Renal cortical epithelial cell (primary cell): ENCODE results near the gene ZBTB45. TPM values are rescaled to one million over a fixed set of nuclear protein-coding genes. Genes with fewer than 3 reads are reported as not detected.
"Not testable (repeated sequence)": the region's sequence is repeated elsewhere in the genome, so short reads cannot be mapped to it uniquely, and the experiment has no call there.

Experiments
- DNase-seq: peaks from one replicate; pipeline ENCODE4 v3.0.0-alpha.2; 2011; ENCODE audit warnings: low read depth
- total RNA-seq: library from RNA; depleted of rRNA; stranded (reverse); fragments of >200 nt; gene quantifications from 2 replicates; pipeline ENCODE4 v1.2.3, GENCODE V29; 2014

The ZBTB45 gene
- total RNA-seq, 1 donor from 2014 or later = 10.2 TPM

DNA sequence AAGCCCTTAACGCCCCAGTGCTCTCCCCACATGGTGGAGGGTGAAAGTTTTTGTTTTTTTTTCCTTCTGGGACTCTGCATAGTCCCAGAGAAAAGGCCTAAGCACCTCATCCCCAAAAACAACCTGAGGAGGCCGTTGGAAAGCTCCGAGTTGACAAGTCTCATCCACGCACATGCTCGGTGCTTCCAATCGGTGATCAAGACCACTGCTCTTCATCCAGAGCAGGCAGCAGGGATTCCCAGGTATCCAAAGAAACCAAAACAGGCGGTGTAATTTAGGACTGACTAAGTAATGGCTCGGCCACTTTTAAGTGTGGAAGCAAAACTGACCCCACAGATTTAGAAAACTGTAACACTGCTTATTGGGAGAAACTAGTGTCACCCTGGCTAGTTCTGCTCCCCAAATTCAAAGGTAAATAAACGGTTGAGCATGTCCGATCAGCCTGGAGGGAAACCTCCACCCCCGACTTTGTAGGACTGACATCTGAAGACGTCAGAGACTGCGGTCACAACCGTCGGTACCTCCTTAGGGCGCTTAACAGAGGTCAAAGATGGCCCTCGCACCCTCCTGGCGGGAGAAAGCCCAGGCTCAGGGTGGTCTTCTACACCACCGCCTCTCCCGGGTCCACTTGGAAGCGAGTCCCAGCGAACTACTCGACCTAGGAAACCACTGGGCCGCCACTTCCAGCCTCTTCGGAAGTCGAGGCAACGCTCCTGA lies 44.5 kb downstream of the ZBTB45 start:
- DNase-seq = no peak

DNA sequence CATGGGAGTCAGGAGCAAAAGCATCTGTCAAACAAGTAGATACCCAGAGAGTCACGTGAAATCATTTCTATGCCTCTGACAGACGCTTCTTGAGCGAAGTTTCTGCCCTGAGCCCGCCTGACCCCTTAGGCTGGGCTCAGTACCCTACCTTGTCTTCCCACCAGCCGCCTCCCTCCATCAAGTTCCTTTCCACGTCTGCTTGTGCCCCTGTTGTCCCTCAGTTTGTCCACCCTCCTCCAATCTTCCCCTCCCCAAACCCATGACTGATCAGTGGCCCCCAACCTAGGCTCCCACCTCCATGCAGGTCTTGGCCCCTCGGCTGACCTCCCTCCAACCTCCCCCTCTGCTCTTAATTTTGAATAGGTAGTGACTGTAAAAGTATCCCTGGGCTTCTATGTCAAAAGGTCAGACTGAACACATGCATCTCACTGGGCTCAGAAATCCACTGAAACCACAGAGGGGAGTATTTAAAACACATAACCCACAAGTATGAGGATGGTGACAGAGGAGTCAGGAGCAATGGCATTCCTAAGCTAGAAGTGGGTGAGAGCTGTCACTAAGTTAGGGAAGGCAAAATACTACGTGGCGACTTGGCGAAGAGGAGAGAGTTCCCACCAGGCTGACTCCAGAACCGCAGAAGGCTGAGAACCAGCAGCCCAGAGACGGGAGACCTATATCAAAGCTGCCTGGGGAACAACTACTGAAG lies 45.2 kb downstream of the ZBTB45 start:
- peak; percentile 49 for DNase-seq

DNA sequence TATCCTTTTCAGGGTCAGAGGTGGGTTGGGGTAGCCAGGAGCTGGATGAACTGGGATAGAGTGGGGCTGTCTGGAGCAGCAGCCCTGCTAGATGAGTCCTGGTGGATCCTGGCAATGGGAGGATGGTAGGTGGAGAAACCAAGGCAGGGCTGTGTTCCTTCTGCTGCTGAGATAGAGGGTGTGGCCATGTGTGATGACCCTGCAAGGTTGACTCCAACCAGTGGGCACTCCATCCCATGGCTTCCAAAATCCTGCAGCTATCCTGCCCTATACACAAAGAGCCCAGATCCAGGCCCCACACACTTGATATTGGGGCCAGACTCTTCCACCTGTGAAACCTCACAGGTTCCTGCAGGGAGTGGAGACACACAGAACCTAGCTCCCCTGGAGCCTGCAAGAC lies 45.8 kb downstream of the ZBTB45 start:
- DNase-seq = no peak

DNA sequence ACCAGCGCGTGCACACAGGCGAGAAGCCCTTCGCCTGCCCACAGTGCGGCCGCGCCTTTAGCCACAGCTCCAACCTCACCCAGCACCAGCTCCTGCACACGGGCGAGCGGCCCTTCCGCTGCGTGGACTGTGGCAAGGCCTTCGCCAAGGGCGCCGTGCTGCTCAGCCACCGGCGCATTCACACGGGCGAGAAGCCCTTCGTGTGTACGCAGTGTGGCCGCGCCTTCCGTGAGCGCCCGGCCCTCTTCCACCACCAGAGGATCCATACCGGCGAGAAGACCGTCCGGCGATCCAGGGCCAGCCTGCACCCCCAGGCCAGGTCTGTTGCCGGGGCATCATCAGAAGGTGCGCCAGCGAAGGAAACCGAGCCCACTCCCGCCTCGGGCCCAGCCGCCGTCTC lies 47.9 kb downstream of the ZBTB45 start:
- no peak for DNase-seq

DNA sequence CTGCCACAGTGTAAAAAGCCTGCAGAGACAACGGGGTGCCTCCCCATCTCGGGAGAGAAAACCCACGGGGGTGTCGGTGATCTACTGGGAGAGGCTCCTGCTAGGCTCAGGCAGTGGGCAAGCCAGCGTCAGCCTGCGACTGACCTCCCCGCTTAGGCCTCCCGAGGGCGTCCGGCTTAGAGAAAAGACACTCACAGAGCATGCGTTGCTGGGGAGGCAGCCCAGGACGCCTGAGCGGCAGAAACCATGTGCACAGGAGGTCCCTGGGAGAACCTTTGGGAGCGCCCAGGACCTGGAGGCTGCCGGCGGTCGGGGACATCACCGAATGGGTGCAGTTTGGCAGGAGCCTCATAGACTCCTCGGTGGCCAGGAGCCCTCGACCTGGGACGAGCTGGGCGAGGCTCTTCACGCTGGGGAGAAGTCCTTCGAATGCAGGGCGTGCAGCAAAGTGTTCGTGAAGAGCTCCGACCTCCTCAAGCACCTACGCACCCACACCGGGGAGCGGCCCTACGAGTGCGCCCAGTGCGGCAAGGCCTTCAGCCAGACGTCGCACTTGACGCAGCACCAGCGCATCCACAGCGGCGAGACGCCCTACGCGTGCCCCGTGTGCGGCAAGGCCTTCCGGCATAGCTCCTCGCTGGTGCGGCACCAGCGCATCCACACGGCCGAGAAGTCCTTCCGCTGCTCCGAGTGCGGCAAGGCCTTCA lies 48.6 kb downstream of the ZBTB45 start:
- not testable (repeated sequence) for DNase-seq

DNA sequence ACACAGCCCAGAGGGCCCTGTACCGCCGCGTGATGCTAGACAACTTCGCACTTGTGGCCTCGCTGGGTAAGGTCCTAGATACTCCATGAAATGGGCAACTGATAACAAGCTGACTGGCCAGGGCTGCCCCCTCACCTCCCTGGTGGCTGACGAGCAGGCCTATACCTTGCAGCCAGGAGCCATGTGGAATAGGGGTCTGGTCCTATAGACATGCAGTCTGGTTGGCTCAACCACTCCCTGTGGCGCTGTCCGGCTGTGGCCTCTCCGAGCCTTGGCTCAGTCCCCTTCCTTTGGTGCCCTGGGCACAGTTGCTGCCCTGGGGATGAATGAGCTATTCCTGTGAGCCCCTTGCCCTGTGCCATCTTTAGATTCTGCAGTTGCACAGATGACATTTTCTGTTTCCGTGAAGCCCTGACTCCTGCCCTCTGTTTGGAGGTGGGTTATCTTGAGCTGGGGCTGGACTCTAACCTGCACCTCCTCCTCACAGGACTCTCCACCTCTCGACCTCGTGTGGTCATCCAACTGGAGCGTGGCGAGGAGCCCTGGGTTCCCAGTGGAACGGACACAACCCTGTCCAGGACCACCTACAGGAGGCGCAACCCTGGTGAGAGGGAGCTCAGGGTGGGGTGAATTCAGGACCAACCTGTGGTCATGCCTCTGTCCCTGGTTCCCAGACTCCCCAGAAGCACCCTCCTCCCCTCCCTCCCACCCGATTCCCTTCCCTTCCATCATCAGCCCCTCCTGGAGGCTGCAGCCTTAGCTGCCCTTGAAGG lies 50.2 kb downstream of the ZBTB45 start:
- DNase-seq = no peak

DNA sequence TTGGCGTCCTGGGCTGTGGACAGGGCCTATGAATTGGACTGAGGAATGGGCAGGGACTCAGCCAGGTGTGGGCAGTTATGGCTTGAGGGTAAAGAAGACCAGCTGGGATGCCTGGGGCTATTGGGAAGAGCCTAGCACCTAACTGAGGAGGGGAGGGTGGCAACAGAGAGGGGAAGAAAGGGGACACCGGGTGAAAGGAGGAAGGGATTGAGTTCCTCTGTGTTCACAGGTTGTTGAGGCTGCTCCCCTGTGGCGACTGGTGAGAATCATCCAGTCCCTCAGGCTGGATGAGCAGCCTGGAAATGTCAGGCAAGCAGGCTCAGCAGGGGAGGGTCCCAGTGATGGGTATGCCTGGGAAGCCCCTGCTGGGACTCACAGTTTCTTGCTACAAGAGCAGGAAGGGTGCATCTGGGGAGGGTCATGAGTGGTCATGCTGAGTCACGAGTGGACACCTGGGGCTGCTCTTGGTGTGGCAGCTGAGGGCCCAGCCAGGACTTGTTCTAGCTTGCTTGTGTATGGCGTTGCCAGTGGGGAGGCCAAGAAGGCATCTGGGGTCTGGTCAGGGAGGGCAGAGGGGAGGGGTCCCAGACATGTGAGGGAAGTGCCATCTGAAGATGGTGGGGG lies 51.3 kb downstream of the ZBTB45 start:
- no peak for DNase-seq

DNA sequence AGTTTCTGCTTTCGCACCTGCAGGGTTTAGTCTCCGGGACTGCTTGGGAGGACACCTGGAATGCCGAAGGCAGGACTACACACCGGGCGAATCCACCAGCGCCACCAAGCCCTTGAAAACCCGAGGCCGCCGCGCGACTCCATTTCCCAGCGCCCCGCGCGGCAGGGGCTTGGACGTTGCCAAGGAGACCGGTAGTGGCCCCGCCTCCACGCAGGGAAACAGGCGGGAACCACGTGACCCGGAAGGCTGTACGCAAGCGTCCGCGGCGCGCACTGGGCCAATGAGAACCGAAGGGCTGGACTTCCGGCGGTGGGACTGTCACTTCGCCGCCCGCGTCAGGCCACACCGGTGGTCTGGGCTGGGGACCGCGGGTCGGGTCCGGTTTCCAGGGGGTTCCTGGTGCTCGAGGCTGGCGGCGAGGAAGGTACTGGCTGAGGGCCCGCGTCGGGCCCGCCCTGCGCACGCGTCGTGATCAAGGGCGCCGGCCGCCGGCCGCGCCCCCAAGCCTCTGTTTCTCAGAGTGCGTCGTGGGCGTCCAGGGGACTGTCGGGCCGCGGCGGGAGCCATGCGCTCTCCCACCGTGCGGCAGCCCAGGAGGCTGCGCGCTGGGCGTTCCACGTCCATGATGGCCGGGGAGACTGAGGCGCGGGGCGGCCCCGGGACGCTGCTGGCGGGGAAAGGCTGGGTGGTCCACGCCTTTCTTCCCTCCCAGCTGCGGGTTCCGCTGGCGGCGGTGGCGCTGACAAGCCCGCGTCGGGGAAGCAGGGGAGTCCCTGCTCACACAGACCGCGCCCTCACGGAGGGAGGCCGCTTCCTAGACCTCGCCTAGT lies 52.6 kb downstream of the ZBTB45 start, which contains the start of gene ZNF324:
TSS of gene ZNF324 (plus strand) at position 321 of the 830 bp plus-strand sequence. CDS start 2,106 bp downstream, outside the sequence.
- peak; percentile 88 for DNase-seq

DNA sequence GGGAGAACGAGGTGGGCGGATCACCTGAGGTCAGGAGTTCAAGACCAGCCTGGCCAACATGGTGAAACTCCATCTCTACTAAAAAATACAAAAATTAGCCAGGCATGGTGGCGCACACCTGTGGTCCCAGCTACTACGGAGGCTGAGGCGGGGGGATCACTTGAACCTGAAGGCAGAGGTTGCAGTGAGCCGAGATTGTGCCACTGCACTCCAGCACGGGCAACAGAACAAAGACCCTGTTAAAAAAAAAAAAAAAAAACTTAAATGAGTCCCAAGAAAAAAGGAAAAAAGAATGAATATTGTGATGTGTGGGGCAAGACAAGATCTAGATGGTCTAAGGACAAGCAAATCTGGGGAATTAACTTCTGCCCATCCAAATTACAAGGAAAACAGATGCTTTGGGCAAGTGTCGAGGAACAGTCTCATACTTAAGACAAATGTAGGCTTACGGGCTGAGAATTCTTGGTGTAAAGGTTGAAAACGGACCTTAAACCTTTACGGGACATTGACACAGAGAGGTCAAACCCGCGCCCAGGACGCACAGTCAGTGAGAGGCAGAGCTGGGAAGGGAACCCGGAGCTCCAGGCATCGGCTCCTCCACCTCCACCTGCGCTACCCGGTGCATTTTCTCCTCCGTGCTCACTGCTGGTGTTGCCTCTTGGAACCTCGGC lies 53.4 kb downstream of the ZBTB45 start:
- DNase-seq = no peak

Other genes with a start within 250 kb of the ZBTB45 start
- gene ZNF8, start 240.9 kb downstream of the ZBTB45 start, total RNA-seq = 4.2 and 10.9 TPM in 2 replicates
- 37.3 and 37.6 TPM in 2 replicates for gene ERVK3-1, start 214.4 kb downstream of the ZBTB45 start, total RNA-seq
- gene ZSCAN22, start 192.8 kb downstream of the ZBTB45 start, total RNA-seq = 1.4 and 4.0 TPM in 2 replicates
- 6.2 TPM in 1 of 2 replicates, not detected in the other for gene A1BG, start 166.3 kb downstream of the ZBTB45 start, total RNA-seq
- 0.17 and 5.5 TPM in 2 replicates for gene ZNF497, start 157.1 kb downstream of the ZBTB45 start, total RNA-seq
- gene ZNF837, start 138.8 kb downstream of the ZBTB45 start, total RNA-seq = 5.9 and 6.4 TPM in 2 replicates
- gene RPS5, start 132.5 kb downstream of the ZBTB45 start, total RNA-seq = 847 and 2,009 TPM in 2 replicates
- gene RNF225, start 124.2 kb downstream of the ZBTB45 start, total RNA-seq = not detected in 2 replicates
- 13.4 and 28.8 TPM in 2 replicates for gene ZNF584, start 111.2 kb downstream of the ZBTB45 start, total RNA-seq
- 3.1 and 7.6 TPM in 2 replicates for gene ZNF132, start 79.7 kb downstream of the ZBTB45 start, total RNA-seq
- gene ZNF324B, start 68.2 kb downstream of the ZBTB45 start, total RNA-seq = 3.8 and 10.2 TPM in 2 replicates
- 11.6 and 16.7 TPM in 2 replicates for gene ZNF324, start 52.7 kb downstream of the ZBTB45 start, total RNA-seq
- 5.4 and 11.1 TPM in 2 replicates for gene ZNF446, start 43.5 kb downstream of the ZBTB45 start, total RNA-seq
- gene SLC27A5, start 7.8 kb downstream of the ZBTB45 start, total RNA-seq = 3.5 and 7.6 TPM in 2 replicates
- 177 and 276 TPM in 2 replicates for gene TRIM28, start 24.3 kb upstream of the ZBTB45 start, total RNA-seq
- 124 and 127 TPM in 2 replicates for gene CHMP2A, start 35.3 kb upstream of the ZBTB45 start, total RNA-seq
- gene UBE2M, start 38.8 kb upstream of the ZBTB45 start, total RNA-seq = 39.4 and 55.4 TPM in 2 replicates
- gene MZF1, start 53.5 kb upstream of the ZBTB45 start, total RNA-seq = 11.6 and 30.6 TPM in 2 replicates